ENCODE data around the gene TMEM209. TPM values are rescaled to one million over a fixed set of nuclear protein-coding genes. Genes with fewer than 3 reads are reported as not detected.
A peak's percentile ranks its signal among the peaks of the same experiment; 100 is the strongest.
"Not testable (repeated sequence)": the region's sequence is repeated elsewhere in the genome, so short reads cannot be mapped to it uniquely, and the experiment has no call there.

The TMEM209 gene
- total and polyA plus RNA-seq, 2 experiments from 2014 or later = 11.7 to 18.3 TPM

GRCh38 chr7:130187360-130187759, 17.8 kb downstream of the TMEM209 start:
- H2AFZ ChIP-seq = no peak overlapping the region
- in situ Hi-C loops (cut with MboI) = no loop called here
- H3K4me1 ChIP-seq (ENCODE audit: insufficient read depth) = peaks cover 12% of the 10 kb centered on the region
- H3K79me2 ChIP-seq (ENCODE audit: insufficient read depth) = 0 out of 2 replicates have a peak, but pooled peaks cover 3% of the 10 kb centered on the region
- DNase-seq = no peak
- no peaks in the 10 kb centered on the region for H3K9me2 ChIP-seq (ENCODE audit: insufficient read depth)
- no peaks in the 10 kb centered on the region for H3F3A ChIP-seq (ENCODE audit: insufficient read depth)
- no peaks in the 10 kb centered on the region for H4K20me1 ChIP-seq (ENCODE audit: insufficient read depth)
- peaks cover 15% of the 10 kb centered on the region for H3K36me3 ChIP-seq (ENCODE audit: low read depth)
- H3K4me3 ChIP-seq = no peak overlapping the region
- H3K27me3 ChIP-seq (replicated peaks; ENCODE audit: insufficient read depth) = no peaks in the 10 kb centered on the region
- 96 to 100% methylated on average over 2 of the region's 2 CpGs for WGBS, 2 experiments (ENCODE audit: low coverage in 1 of 2, low lambda C conversion rate in 2 of 2, missing lambda C conversion rate in 2 of 2)
- no peaks in the 10 kb centered on the region for H3K9me3 ChIP-seq (ENCODE audit: low read depth)
- no peak overlapping the region for H3K9ac ChIP-seq
- TF ChIP-seq EZH2 (IDR thresholded peaks at IDR 0.05; ENCODE audit: insufficient read depth, poor library complexity, severe bottlenecking) (no peak), EZH2phosphoT487 (IDR thresholded peaks at IDR 0.05; ENCODE audit: insufficient read depth, low read depth) (no peak)
- H3K27ac ChIP-seq = no peak overlapping the region
- no peak overlapping the region for H3K4me2 ChIP-seq (ENCODE audit: unreplicated experiment)

DNA sequence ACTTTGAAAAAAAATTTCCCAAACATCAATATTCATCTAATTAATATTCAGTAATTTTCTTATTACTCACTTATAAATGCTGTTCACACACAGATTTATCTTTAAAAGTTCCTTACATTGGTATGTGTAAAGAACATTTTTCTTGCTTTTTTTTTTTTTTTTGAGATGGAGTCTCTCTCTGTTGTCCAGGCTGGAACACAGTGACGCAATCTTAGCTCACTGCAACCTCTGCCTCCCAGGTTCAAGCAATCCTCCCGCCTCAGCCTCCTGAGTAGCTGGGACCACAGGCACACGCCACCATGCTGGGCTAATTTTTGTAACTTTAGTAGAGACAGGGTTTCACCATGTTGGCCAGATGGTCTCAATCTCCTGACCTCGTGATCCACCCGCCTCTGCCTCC, 20.9 kb downstream of the TMEM209 start:
- H3K9ac ChIP-seq; H3K4me2 ChIP-seq (ENCODE audit: unreplicated experiment); H3K79me2 ChIP-seq (ENCODE audit: insufficient read depth); H3F3A ChIP-seq (ENCODE audit: insufficient read depth); DNase-seq; in situ Hi-C loops (cut with MboI); H3K27me3 ChIP-seq (replicated peaks; ENCODE audit: insufficient read depth); H3K9me2 ChIP-seq (ENCODE audit: insufficient read depth); H2AFZ ChIP-seq; H3K9me3 ChIP-seq (ENCODE audit: low read depth); H3K27ac ChIP-seq; H3K4me1 ChIP-seq (ENCODE audit: insufficient read depth); H4K20me1 ChIP-seq (ENCODE audit: insufficient read depth); H3K4me3 ChIP-seq: not testable (repeated sequence)
- 78 to 85% methylated on average over 5 of the region's 5 CpGs for WGBS, 2 experiments (ENCODE audit: low coverage in 1 of 2, low lambda C conversion rate in 2 of 2, missing lambda C conversion rate in 2 of 2)
- peaks cover 26% of the 10 kb centered on the region for H3K36me3 ChIP-seq (ENCODE audit: low read depth)

DNA sequence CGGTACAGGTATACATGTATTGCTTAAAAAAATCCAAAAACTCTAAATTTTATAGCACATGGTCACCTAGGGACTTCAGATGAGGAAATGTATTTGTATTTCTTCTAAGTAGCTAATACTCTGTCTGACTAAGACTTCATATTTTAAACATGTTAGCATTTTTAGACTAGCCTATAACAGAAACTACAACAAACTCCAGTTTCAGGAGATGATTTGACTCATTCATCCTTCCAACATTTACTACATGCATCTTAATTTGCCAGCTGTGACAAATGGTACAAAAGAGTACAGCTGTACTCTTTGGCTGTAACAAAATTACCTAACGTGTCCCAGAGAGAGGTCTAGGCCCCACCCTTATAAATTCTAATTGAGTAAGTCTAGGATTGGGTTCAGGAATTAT, 22.2 kb downstream of the TMEM209 start:
- TF ChIP-seq EZH2phosphoT487 (IDR thresholded peaks at IDR 0.05; ENCODE audit: insufficient read depth, low read depth) (no peak), EZH2 (IDR thresholded peaks at IDR 0.05; ENCODE audit: insufficient read depth, poor library complexity, severe bottlenecking) (no peak)
- in situ Hi-C loops (cut with MboI) = no loop called here
- Histone ChIP-seq H3K36me3 (ENCODE audit: low read depth) (peaks cover 28% of the 10 kb centered on the region), H3K9ac (no peak overlapping the region), H3K4me2 (ENCODE audit: unreplicated experiment) (no peak overlapping the region), H3K27me3 (replicated peaks; ENCODE audit: insufficient read depth) (no peaks in the 10 kb centered on the region), H4K20me1 (ENCODE audit: insufficient read depth) (no peaks in the 10 kb centered on the region), H3K4me3 (no peak overlapping the region), H3K79me2 (ENCODE audit: insufficient read depth) (0 out of 2 replicates have a peak, but pooled peaks cover 3% of the 10 kb centered on the region), H3K9me3 (ENCODE audit: low read depth) (no peaks in the 10 kb centered on the region), H3F3A (ENCODE audit: insufficient read depth) (peaks cover 9% of the 10 kb centered on the region; the same call in 1 of the 2 replicates), H3K4me1 (ENCODE audit: insufficient read depth) (peaks cover 4% of the 10 kb centered on the region), H2AFZ (no peak overlapping the region), H3K27ac (no peak overlapping the region), H3K9me2 (ENCODE audit: insufficient read depth) (no peaks in the 10 kb centered on the region)
- 84 to 89% methylated on average over 2 of the region's 2 CpGs for WGBS, 2 experiments (ENCODE audit: low coverage in 1 of 2, low lambda C conversion rate in 2 of 2, missing lambda C conversion rate in 2 of 2)
- DNase-seq = no peak

DNA sequence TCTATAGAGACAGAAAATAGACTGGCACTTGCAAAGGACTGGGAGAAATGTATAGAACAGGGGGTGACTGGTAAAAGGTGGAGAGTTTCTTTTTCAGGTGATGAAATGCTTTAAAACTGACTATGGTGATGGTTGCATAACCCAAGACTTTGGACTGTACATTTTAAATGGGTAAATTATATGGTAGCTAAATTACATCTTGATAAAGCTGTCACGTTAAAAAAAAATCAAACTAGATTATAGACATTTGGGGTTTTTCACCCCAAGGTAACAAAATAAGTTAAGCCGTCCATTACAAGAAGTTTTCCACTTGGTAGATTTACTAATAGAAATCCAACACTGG, 24.0 kb downstream of the TMEM209 start:
- DNase-seq = no peak
- TF ChIP-seq EZH2 (IDR thresholded peaks at IDR 0.05; ENCODE audit: insufficient read depth, poor library complexity, severe bottlenecking) (no peak), EZH2phosphoT487 (IDR thresholded peaks at IDR 0.05; ENCODE audit: insufficient read depth, low read depth) (no peak)
- Histone ChIP-seq H3K36me3 (ENCODE audit: low read depth) (peaks cover 28% of the 10 kb centered on the region), H3K27ac (0 out of 2 replicates have a peak overlapping the region, but pooled peaks have one; percentile 1), H3K27me3 (replicated peaks; ENCODE audit: insufficient read depth) (no peaks in the 10 kb centered on the region), H3K9me2 (ENCODE audit: insufficient read depth) (no peaks in the 10 kb centered on the region), H4K20me1 (ENCODE audit: insufficient read depth) (no peaks in the 10 kb centered on the region), H2AFZ (no peak overlapping the region), H3K9ac (no peak overlapping the region), H3K79me2 (ENCODE audit: insufficient read depth) (0 out of 2 replicates have a peak, but pooled peaks cover under 1% of the 10 kb centered on the region), H3K4me3 (no peak overlapping the region), H3K4me2 (ENCODE audit: unreplicated experiment) (no peak overlapping the region), H3K4me1 (ENCODE audit: insufficient read depth) (no peaks in the 10 kb centered on the region; the same call in 1 of the 2 replicates), H3F3A (ENCODE audit: insufficient read depth) (peaks cover 9% of the 10 kb centered on the region; the same call in 1 of the 2 replicates), H3K9me3 (ENCODE audit: low read depth) (no peaks in the 10 kb centered on the region)
- in situ Hi-C loops (cut with MboI) = no loop called here
- 98 to 100% methylated on average over 2 of the region's 2 CpGs for WGBS, 2 experiments (ENCODE audit: low coverage in 1 of 2, low lambda C conversion rate in 2 of 2, missing lambda C conversion rate in 2 of 2)
